Measurements from ENCODE around the gene SUMO3.

GRCh38 chr21:44855572-44855971, 37.7 kb upstream of the SUMO3 start:
- no peak for TF ChIP-seq CTCF (IDR thresholded peaks at IDR 0.05; ENCODE audit: insufficient read depth, low read length, poor library complexity, severe bottlenecking)
- no peak for TF ChIP-seq EZH2phosphoT487 (conservative IDR thresholded peaks at IDR 0.05; ENCODE audit: low read length)
